Ishikawa (cell line): ENCODE measurements around the gene CALHM1.

ENCODE experiments used
- EP300 ChIP-seq: IDR thresholded peaks from 2 replicates; pipeline ENCODE4 v1.6.1; 2012; ENCODE audit warnings: borderline replicate concordance
- FOXM1 ChIP-seq: IDR thresholded peaks from 2 replicates; pipeline ENCODE4 v1.6.1; 2012; ENCODE audit warnings: low read depth, borderline replicate concordance
- RAD21 ChIP-seq: IDR thresholded peaks from 2 replicates; pipeline ENCODE4 v1.6.1; 2012; ENCODE audit warnings: low read depth
- TCF12 ChIP-seq: IDR thresholded peaks from 2 replicates; pipeline ENCODE4 v1.6.1; 2012; ENCODE audit warnings: low read depth
- YY1 ChIP-seq: IDR thresholded peaks from 2 replicates; pipeline ENCODE4 v1.6.1; 2012; ENCODE audit warnings: low read depth
- TF ChIP-seq, protein P1 (sequence below): IDR thresholded peaks from 2 replicates; pipeline ENCODE4 v1.6.1; 2012

DNA sequence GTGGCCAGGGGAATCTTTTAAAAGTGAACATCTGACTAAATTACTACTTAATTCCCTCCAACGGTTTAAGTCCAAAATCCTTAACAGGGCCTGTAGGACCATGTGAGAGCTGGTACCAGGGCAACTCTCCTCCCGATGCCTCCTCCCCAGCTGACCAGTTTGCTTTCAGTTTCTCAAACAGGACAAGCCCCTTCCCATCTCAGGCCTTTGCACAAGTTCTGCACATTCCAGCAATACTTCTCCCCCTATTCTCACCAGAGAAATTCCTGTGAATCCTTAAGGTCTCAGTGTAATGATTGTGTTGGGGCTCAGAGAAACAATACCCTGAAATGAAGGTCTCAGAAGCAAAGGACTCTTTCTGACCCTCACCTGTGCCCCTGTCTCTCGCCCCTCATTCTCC is 8.0 kb upstream of the CALHM1 start:
- TF ChIP-seq YY1 (no peak), EP300 (no peak), FOXM1 (no peak), TCF12 (no peak), RAD21 (no peak)
- TF ChIP-seq, protein P1, sequence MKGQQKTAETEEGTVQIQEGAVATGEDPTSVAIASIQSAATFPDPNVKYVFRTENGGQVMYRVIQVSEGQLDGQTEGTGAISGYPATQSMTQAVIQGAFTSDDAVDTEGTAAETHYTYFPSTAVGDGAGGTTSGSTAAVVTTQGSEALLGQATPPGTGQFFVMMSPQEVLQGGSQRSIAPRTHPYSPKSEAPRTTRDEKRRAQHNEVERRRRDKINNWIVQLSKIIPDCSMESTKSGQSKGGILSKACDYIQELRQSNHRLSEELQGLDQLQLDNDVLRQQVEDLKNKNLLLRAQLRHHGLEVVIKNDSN, result no peak
